Caco-2 (cell line): ENCODE results near the gene FAM107B. TPM values are rescaled to one million over a fixed set of nuclear protein-coding genes. Genes with fewer than 3 reads are reported as not detected.

Experiments used
- BruUV-seq: library from RNA; stranded (reverse); fragments of 400-500 nt; replicated peaks from 2 replicates; lab custom pipeline; 2021; lab: Mats Ljungman, UMichigan
- CTCF ChIA-PET: fragments of 300-600 bp; sonication (Branson Sonifier 250); formaldehyde crosslinking; loops from one replicate; lab custom pipeline; 2022; ENCODE audit warnings: antibody characterized with exemption; lab: Charles Lee
- POLR2A ChIA-PET: fragments of 300-600 bp; sonication (Branson Sonifier 250); formaldehyde crosslinking; loops from one replicate; lab custom pipeline; 2022; ENCODE audit warnings: antibody characterized with exemption; lab: Charles Lee
- DNase-seq, 2 experiments: peaks; one replicate each; pipeline versions ENCODE4 v3.0.0 to v3.0.0-alpha.2; 2020 to 2022
- H3K27me3 ChIP-seq: replicated peaks from 2 replicates; pipeline ENCODE4 v1.6.0; 2011; ENCODE audit warnings: low read length; ENCODE audit not compliant: control insufficient read depth, insufficient read depth
- H3K36me3 ChIP-seq: 2 replicates; pipeline ENCODE4 v1.5.1; 2011; ENCODE audit warnings: low read length; ENCODE audit not compliant: control insufficient read depth, insufficient read depth
- H3K4me1 ChIP-seq: fragments of 250-450 bp; sonication (Bioruptor Pico); 2 replicates; pipeline ENCODE4 v1.5.1; 2020; ENCODE audit warnings: mild to moderate bottlenecking
- H3K4me3 ChIP-seq: 2 replicates; pipeline ENCODE4 v1.5.1; 2011; ENCODE audit warnings: low read depth, mild to moderate bottlenecking, control low read depth, low read length
- H3K9me3 ChIP-seq: fragments of 250-450 bp; sonication (Bioruptor Pico); 2 replicates; pipeline ENCODE4 v1.5.1; 2020; ENCODE audit warnings: mild to moderate bottlenecking, moderate library complexity
- H3K27ac Mint-ChIP-seq: one replicate; pipeline ENCODE4 v1.8.0; 2022; ENCODE audit warnings: mixed read lengths; ENCODE audit not compliant: unreplicated experiment
- H3K27me3 Mint-ChIP-seq: one replicate; pipeline ENCODE4 v1.8.0; 2022; ENCODE audit warnings: mixed read lengths; ENCODE audit not compliant: insufficient read depth, unreplicated experiment
- H3K36me3 Mint-ChIP-seq: one replicate; pipeline ENCODE4 v1.8.0; 2022; ENCODE audit warnings: mild to moderate bottlenecking, mixed read lengths; ENCODE audit not compliant: insufficient read depth, unreplicated experiment
- H3K4me1 Mint-ChIP-seq: one replicate; pipeline ENCODE4 v1.8.0; 2022; ENCODE audit warnings: low read depth, mixed read lengths; ENCODE audit not compliant: unreplicated experiment
- H3K4me3 Mint-ChIP-seq: one replicate; pipeline ENCODE4 v1.8.0; 2022; ENCODE audit warnings: mild to moderate bottlenecking, moderate library complexity, mixed read lengths; ENCODE audit not compliant: unreplicated experiment
- H3K9me3 Mint-ChIP-seq: one replicate; pipeline ENCODE4 v1.8.0; 2022; ENCODE audit warnings: mixed read lengths; ENCODE audit not compliant: unreplicated experiment
- intact Hi-C: fragments of 100-400 bp; cut with micrococcal nuclease; formaldehyde crosslinking; loops from one replicate; pipeline ENCODE4 v1.10.0; 2022; ENCODE audit not compliant: unreplicated experiment
- total RNA-seq: library from RNA; stranded (reverse); gene quantifications from 2 replicates; pipeline ENCODE4 v1.2.3, GENCODE V29; 2022
- TF ChIP-seq, protein P1 (sequence below), 2 experiments: fragments of 200-600 bp in 1 of 2; IDR thresholded peaks; 1 replicate in 1 of 2; 2 replicates in 1 of 2; pipeline versions ENCODE4 v1.5.1 to v1.8.0; 2011 to 2022; ENCODE audit warnings: antibody characterized with exemption in 1 of 2, control low read depth in 1 of 2, inconsistent platforms in 1 of 2, low read depth in 1 of 2, low read length in 1 of 2, mild to moderate bottlenecking in 1 of 2, moderate library complexity in 1 of 2; ENCODE audit not compliant: insufficient read depth in 1 of 2, severe bottlenecking in 1 of 2, unreplicated experiment in 1 of 2

Gene FAM107B
- total RNA-seq, 1 experiment from 2014 or later, result 206 TPM

DNA sequence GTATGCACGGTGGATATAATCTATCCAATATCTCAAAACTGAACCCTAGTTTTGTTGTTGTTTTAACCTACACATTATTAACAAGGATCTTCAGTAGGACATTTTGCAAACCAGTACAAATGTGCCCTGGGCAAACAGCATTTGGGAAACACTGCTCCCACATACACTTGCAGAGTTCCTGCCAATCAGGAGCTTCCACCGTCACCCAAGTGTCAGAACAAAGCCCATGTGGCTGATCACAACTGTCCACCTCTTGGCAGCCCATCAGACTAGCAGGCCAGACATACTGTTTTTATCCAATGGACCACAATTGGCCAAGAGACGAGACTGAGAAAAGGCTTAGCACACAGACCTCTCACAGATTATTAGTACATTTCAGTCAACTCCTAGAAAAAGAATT lies 200.4 kb downstream of the FAM107B start:
- CTCF ChIA-PET, result interaction anchor here (1.7 kb wide), 1 partner anchor 12 kb away, joined by 3 read pairs; no protein-coding TSS in a partner anchor
- Histone ChIP-seq H3K27me3 (no peaks in the 10 kb centered on the region), H3K4me1 (peaks cover 50% of the 10 kb centered on the region), H3K36me3 (peaks cover 4% of the 10 kb centered on the region; the same call in 1 of the 2 replicates), H3K9me3 (peaks cover 7% of the 10 kb centered on the region; the same call in 1 of the 2 replicates), H3K4me3 (no peak overlapping the region)
- POLR2A ChIA-PET, result no interaction called here
- peak overlapping the region; percentile 88 for H3K27ac Mint-ChIP-seq
- intact Hi-C loops, result loop anchor here (10.0 kb wide), 1 partner anchor 381 kb away; the partner anchor contains the start of genes DCLRE1C and MEIG1
- no peak for DNase-seq
- no TSS peak for BruUV-seq
- TF ChIP-seq, protein P1, sequence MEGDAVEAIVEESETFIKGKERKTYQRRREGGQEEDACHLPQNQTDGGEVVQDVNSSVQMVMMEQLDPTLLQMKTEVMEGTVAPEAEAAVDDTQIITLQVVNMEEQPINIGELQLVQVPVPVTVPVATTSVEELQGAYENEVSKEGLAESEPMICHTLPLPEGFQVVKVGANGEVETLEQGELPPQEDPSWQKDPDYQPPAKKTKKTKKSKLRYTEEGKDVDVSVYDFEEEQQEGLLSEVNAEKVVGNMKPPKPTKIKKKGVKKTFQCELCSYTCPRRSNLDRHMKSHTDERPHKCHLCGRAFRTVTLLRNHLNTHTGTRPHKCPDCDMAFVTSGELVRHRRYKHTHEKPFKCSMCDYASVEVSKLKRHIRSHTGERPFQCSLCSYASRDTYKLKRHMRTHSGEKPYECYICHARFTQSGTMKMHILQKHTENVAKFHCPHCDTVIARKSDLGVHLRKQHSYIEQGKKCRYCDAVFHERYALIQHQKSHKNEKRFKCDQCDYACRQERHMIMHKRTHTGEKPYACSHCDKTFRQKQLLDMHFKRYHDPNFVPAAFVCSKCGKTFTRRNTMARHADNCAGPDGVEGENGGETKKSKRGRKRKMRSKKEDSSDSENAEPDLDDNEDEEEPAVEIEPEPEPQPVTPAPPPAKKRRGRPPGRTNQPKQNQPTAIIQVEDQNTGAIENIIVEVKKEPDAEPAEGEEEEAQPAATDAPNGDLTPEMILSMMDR (IDR thresholded peaks at IDR 0.05; ENCODE audit: insufficient read depth in 1 of 2, low read depth in 1 of 2, low read length in 1 of 2, severe bottlenecking in 1 of 2, unreplicated experiment in 1 of 2), result no peak
- peaks cover 89% of the 10 kb centered on the region for H3K36me3 Mint-ChIP-seq
- H3K4me1 Mint-ChIP-seq, result peaks cover 27% of the 10 kb centered on the region
- no peaks in the 10 kb centered on the region for H3K9me3 Mint-ChIP-seq
- H3K4me3 Mint-ChIP-seq, result no peak overlapping the region
- no peaks in the 10 kb centered on the region for H3K27me3 Mint-ChIP-seq

DNA sequence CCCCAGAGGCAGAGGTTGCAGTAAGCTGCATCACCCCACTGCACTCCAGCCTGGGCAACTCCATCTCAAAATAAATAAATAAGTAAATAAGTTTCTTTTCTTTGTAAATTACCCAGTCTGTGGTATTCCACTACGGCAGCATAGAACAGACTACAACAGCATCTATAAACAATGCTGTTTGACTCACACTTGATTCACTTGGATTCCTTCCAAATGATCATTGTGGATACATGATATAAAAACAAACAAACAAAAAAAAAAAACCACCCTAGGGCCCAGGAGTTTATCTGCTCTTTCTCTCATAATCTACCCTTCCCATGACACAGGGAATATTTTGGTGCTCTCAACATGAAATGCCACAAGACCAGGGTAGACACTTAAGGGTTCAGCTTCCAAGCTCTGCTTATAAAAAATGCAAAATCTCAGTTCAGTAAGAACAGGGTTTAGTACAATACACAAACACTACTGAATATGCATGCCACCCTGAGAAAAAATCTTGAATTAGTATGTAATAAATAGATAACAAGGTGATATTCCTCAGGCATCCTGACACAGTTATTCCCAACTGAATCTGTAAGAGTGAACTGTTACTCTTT lies 200.9 kb downstream of the FAM107B start:
- ChIA-PET CTCF (no interaction called here), POLR2A (no interaction called here)
- DNase-seq, result no peak
- Mint-ChIP-seq H3K27ac (peak overlapping the region; percentile 88), H3K27me3 (no peaks in the 10 kb centered on the region), H3K4me1 (peaks cover 25% of the 10 kb centered on the region), H3K4me3 (no peak overlapping the region), H3K36me3 (peaks cover 90% of the 10 kb centered on the region), H3K9me3 (no peaks in the 10 kb centered on the region)
- Histone ChIP-seq H3K4me1 (peaks cover 46% of the 10 kb centered on the region), H3K9me3 (peaks cover 7% of the 10 kb centered on the region; the same call in 1 of the 2 replicates), H3K4me3 (no peak overlapping the region), H3K36me3 (peaks cover 4% of the 10 kb centered on the region; the same call in 1 of the 2 replicates), H3K27me3 (no peaks in the 10 kb centered on the region)
- intact Hi-C loops, result loop anchor here (10.0 kb wide), 1 partner anchor 381 kb away; the partner anchor contains the start of genes DCLRE1C and MEIG1
- no TSS peak for BruUV-seq
- TF ChIP-seq, protein P1 (IDR thresholded peaks at IDR 0.05; ENCODE audit: insufficient read depth in 1 of 2, low read depth in 1 of 2, low read length in 1 of 2, severe bottlenecking in 1 of 2, unreplicated experiment in 1 of 2), result no peak

DNA sequence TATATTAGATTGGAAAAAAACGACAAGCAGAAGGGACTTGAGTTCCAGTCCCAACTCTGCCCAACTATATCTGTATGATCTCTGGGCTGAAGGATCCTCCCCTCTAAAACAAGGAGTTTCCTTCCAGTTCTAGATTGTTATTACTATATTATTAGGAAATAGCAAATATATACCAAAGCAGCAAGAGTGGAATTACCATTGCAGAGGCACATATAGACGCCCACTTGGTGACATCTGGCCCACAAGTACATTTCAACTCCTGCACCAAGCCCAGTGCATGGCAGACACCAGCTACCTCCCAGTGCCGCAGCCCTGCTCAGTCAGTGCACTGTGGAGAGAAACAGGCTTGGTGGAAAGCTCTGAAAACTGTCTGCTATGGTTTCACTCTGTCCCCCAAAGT lies 201.9 kb downstream of the FAM107B start:
- intact Hi-C loops, result loop anchor here (10.0 kb wide), 1 partner anchor 382 kb away; the partner anchor contains the start of genes DCLRE1C and MEIG1
- Mint-ChIP-seq H3K4me1 (peaks cover 27% of the 10 kb centered on the region), H3K4me3 (no peak overlapping the region), H3K27me3 (no peaks in the 10 kb centered on the region), H3K36me3 (peaks cover 87% of the 10 kb centered on the region), H3K27ac (no peak overlapping the region), H3K9me3 (no peaks in the 10 kb centered on the region)
- peaks cover 7% of the 10 kb centered on the region; the same call in 1 of the 2 replicates for H3K9me3 ChIP-seq
- CTCF ChIA-PET, result interaction anchor here (0.6 kb wide), 1 partner anchor 250 kb away, joined by 3 read pairs; no protein-coding TSS in a partner anchor
- no peaks in the 10 kb centered on the region for H3K27me3 ChIP-seq
- DNase-seq, result no peak
- POLR2A ChIA-PET, result interaction anchor here (0.6 kb wide), 1 partner anchor 115 kb away, joined by 10 read pairs; no protein-coding TSS in a partner anchor
- no TSS peak for BruUV-seq
- TF ChIP-seq, protein P1 (IDR thresholded peaks at IDR 0.05; ENCODE audit: insufficient read depth in 1 of 2, low read depth in 1 of 2, low read length in 1 of 2, severe bottlenecking in 1 of 2, unreplicated experiment in 1 of 2), result no peak
- H3K36me3 ChIP-seq, result peaks cover 6% of the 10 kb centered on the region
- no peak overlapping the region for H3K4me3 ChIP-seq
- H3K4me1 ChIP-seq, result peaks cover 44% of the 10 kb centered on the region
